BJ (cell line): ENCODE measurements around the gene PPP1R16B. TPM values are rescaled to one million over a fixed set of nuclear protein-coding genes. Genes with fewer than 3 reads are reported as not detected.
A peak's percentile ranks its signal among the peaks of the same experiment; 100 is the strongest.

Experiments
- CTCF ChIA-PET: fragments of 350-600 bp; formaldehyde crosslinking; extraction: SDS; loops from one replicate; lab custom pipeline; 2021; ENCODE audit warnings: antibody characterized with exemption, inconsistent platforms; lab: Yijun Ruan, JAX
- POLR2A ChIA-PET: fragments of 300-600 bp; sonication (Branson Sonifier 250); formaldehyde crosslinking; extraction: SDS; loops from one replicate; lab custom pipeline; 2021; ENCODE audit warnings: antibody characterized with exemption; lab: Charles Lee
- DNase-seq: peaks from one replicate; pipeline ENCODE4 v3.0.0-alpha.2; 2011; ENCODE audit warnings: low read depth
- H3K27me3 ChIP-seq: 2 replicates; pipeline ENCODE4 v1.6.0; 2011; ENCODE audit warnings: low read length; ENCODE audit not compliant: control insufficient read depth, insufficient read depth
- H3K36me3 ChIP-seq: 2 replicates; pipeline ENCODE4 v1.5.1; 2011; ENCODE audit warnings: low read length; ENCODE audit not compliant: control insufficient read depth, insufficient read depth
- H3K4me3 ChIP-seq: 2 replicates; pipeline ENCODE4 v1.5.1; 2011; ENCODE audit warnings: low read depth, mild to moderate bottlenecking, control low read depth, low read length
- CTCF ChIP-seq: IDR thresholded peaks from 2 replicates; pipeline ENCODE4 v1.5.1; 2011; ENCODE audit warnings: low read depth, mild to moderate bottlenecking, control low read depth, inconsistent platforms, low read length, moderate library complexity; ENCODE audit not compliant: insufficient read depth
- polyA plus RNA-seq: library from polyadenylated mRNA; depleted of rRNA; stranded (reverse); fragments of >200 nt; gene quantifications from 2 replicates; pipeline ENCODE4 v1.2.3, GENCODE V29; 2011

Gene PPP1R16B
- polyA plus RNA-seq, 1 experiment = not detected

- H3K4me3 ChIP-seq = no peak overlapping the region
- no peaks in the 10 kb centered on the region for H3K36me3 ChIP-seq
- no peak for DNase-seq
- peaks cover 13% of the 10 kb centered on the region for H3K27me3 ChIP-seq
- CTCF ChIA-PET = interaction anchor here (13.3 kb wide), 1 partner anchor 128 kb away, joined by 163 read pairs; no protein-coding TSS in a partner anchor
- POLR2A ChIA-PET = no interaction called here
- TF ChIP-seq CTCF = no peak
These were observed 114.9 kb downstream of the PPP1R16B start for GRCh38 chr20:38920411-38920810.

- no peaks in the 10 kb centered on the region for H3K36me3 ChIP-seq
- peaks cover 13% of the 10 kb centered on the region for H3K27me3 ChIP-seq
- H3K4me3 ChIP-seq = no peak overlapping the region
- DNase-seq = no peak
- CTCF ChIA-PET = interaction anchor here (13.3 kb wide), 1 partner anchor 127 kb away, joined by 163 read pairs; no protein-coding TSS in a partner anchor
- no peak for TF ChIP-seq CTCF
- POLR2A ChIA-PET = no interaction called here
These were observed 115.4 kb downstream of the PPP1R16B start for GRCh38 chr20:38920851-38921250.

GRCh38 chr20:38924718-38925117 is 119.2 kb downstream of the PPP1R16B start:
- no peak for TF ChIP-seq CTCF
- POLR2A ChIA-PET = no interaction called here

GRCh38 chr20:38926142-38926933 is 120.8 kb downstream of the PPP1R16B start, which contains the start of gene FAM83D:
FAM83D (plus strand) TSS chr20:38926417; CDS start chr20:38926443, 26 bp downstream.
- Histone ChIP-seq H3K4me3 (peak within 1 kb of the TSS; percentile 88), H3K36me3 (no peaks in the 10 kb centered on the region), H3K27me3 (peaks cover 4% of the 10 kb centered on the region)
- DNase-seq = peak; percentile 91
- POLR2A ChIA-PET = interaction anchor here (0.5 kb wide), 1 partner anchor 9 kb away, joined by 6 read pairs; no protein-coding TSS in a partner anchor
- CTCF ChIA-PET = interaction anchor here (0.6 to 13.3 kb wide), 15 partner anchors 8 to 163 kb away, joined by 3 to 163 read pairs (median 3); partner anchors contain the start of gene DHX35
- TF ChIP-seq CTCF = no peak

More at GRCh38 chr20:38924718-38925117, 119.2 kb downstream of the PPP1R16B start:
- Histone ChIP-seq H3K4me3 (no peak overlapping the region), H3K36me3 (no peaks in the 10 kb centered on the region), H3K27me3 (peaks cover 10% of the 10 kb centered on the region)
- CTCF ChIA-PET = interaction anchor here (0.6 to 13.3 kb wide), 6 partner anchors 7 to 1945 kb away, joined by 3 to 163 read pairs (median 4); no protein-coding TSS in a partner anchor
- no peak for DNase-seq
